Cardiac fibroblast (primary cell): ENCODE data around the gene ANKRA2.
"Not testable (repeated sequence)": the region's sequence is repeated elsewhere in the genome, so short reads cannot be mapped to it uniquely, and the experiment has no call there.

ENCODE experiments used
- DNase-seq, 2 donors: peaks; one replicate each; pipeline versions ENCODE4 v3.0.0 to v3.0.0-alpha.2; 2010; ENCODE audit warnings: low read depth in 2 of 2
- H3K4me3 ChIP-seq, 2 donors: replicated peaks in 1 of 2; 1 replicate in 1 of 2; 2 replicates in 1 of 2; pipeline ENCODE4 v1.5.1; 2011; ENCODE audit warnings: low read depth in 2 of 2, low read length in 2 of 2, mild to moderate bottlenecking in 2 of 2, moderate library complexity in 1 of 2
- CTCF ChIP-seq: IDR thresholded peaks from one replicate; pipeline ENCODE4 v1.5.1; 2011; ENCODE audit warnings: low read depth, mild to moderate bottlenecking, low read length, inconsistent platforms

ANKRA2 gene

GRCh38 chr5:73513996-73514395 is 51.4 kb downstream of the ANKRA2 start:
- DNase-seq, result no peak
- TF ChIP-seq CTCF, result no peak
- no peak overlapping the region for H3K4me3 ChIP-seq

DNA sequence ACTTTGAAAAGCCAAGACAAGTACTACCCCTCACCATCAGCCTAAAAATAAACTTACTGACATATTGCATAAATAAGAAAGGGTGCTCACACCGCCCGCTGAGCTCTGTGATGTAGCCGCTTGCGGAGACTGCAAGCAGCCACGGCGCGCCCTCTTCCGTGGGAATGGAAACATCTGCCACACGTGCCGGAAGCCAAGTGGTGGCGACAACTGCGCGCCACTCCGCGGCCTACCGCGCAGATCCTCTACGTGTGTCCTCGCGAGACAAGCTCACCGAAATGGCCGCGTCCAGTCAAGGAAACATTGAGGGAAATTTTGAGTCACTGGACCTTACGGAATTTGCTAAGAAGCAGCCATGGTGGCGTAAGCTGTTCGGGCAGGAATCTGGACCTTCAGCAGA is 56.9 kb downstream of the ANKRA2 start:
- DNase-seq, H3K4me3 ChIP-seq: not testable (repeated sequence)

GRCh38 chr5:73507062-73507461 is 58.4 kb downstream of the ANKRA2 start:
- H3K4me3 ChIP-seq, result no peak overlapping the region
- peak; percentile 9 to 57 for DNase-seq
- TF ChIP-seq CTCF, result no peak

DNA sequence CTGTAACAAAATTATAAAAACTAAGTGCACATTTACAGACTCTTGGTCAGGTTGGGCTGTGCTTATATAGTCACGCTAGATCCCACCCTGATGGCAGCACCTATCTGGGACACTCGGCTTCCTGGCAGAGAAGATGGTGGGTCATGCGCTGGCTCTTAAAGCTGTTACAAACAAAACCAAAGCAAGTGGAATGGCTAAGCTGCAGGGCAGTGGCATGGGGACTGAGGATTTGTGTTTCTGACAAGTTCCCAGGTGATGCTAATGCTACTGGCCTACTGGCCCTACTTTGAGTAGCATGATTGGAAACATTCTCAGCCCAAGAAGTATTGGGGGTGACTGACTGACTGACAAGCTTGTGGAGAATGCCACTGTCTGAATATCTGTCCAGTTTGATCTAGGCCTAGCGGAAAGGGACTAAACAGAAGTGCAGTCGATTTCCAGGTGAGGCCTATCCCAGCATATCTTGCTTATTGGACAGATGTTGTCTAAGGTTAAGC is 58.9 kb downstream of the ANKRA2 start:
- TF ChIP-seq CTCF, result no peak
- no peak overlapping the region for H3K4me3 ChIP-seq
- no peak for DNase-seq
